Stimulated activated CD4-positive, alpha-beta T cell treated with anti-CD3 and anti-CD28 coated beads, Interleukin-1b, Interleukin-23, amount 100 ng/mL, for 4 hours (primary cell): ENCODE measurements around the gene LUM.

Experiments used
- DNase-seq, 2 donors: peaks; one replicate each; pipeline ENCODE4 v3.0.0-alpha.2; 2020; ENCODE audit warnings: low read depth in 2 of 2

The LUM gene, protein sequence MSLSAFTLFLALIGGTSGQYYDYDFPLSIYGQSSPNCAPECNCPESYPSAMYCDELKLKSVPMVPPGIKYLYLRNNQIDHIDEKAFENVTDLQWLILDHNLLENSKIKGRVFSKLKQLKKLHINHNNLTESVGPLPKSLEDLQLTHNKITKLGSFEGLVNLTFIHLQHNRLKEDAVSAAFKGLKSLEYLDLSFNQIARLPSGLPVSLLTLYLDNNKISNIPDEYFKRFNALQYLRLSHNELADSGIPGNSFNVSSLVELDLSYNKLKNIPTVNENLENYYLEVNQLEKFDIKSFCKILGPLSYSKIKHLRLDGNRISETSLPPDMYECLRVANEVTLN

DNA sequence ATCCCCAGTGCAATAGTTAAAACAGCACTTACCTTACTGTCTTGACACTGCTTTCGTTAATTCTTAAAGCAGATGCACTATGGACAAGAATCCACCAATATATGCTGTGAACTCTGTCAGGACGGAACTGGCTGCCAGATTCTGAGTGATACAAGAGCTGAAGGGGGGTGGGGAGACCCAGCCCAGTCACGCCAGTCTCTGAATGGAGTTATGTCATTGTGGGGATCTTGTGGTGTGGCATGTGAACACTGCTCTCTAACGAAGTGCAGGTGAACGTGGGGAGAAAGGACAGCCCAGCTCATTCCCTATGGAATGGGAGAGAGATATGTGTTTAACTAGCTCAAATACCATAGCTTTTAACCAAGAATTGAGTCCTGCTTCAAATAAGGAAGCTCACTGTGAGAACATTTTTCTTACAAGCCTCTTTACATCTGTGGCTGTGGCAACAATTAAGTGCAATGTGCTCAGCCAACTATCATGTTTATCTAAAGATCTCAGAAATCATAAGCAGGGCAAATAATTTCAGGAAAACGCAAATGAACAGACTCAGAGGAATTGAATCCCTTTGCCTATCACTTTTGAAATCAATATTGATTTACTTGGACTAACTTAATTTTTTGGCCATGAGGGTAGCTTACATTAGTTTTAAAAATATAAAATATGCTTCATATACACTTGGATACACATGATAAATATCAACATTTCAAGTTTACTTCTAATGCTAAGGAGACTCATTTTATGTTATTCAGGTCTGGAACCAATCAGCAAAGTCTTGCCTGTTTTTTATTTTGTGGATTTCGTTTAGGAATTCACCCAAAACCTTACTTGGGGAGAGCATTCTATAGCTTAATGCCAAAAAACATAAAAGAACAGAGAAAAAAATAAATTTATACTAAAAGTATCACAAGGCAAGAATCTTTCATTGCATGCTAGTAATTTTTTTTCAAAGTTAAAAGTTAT, at the start of gene LUM:
Gene LUM (minus strand): TSS at position 129 of the 960 bp plus-strand sequence. CDS start 2,515 bp downstream, outside the sequence.
- DNase-seq: no peak

GRCh38 chr12:91161009-91161408, 49.7 kb upstream of the LUM start:
- no peak for DNase-seq

GRCh38 chr12:91155990-91156389, 44.7 kb upstream of the LUM start:
- DNase-seq: no peak

DNA sequence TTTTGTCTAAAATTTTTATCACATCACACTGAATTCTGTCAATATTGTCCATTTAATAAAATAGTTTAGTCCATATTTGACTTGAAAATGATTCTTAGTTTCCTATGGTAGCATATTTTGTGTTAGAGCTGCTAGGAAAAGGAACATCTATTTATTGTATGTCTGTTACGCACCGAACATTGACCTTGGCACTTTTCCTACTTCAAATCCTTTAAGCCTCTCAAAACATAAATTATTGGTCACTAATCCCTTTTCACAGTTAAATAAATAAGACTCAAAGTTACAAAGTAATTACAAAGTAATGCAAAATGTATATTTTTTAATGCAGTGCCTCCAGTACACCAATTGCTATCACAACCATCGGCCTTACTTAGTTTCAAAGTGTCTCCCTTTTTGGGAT, 42.8 kb upstream of the LUM start:
- DNase-seq: no peak

DNA sequence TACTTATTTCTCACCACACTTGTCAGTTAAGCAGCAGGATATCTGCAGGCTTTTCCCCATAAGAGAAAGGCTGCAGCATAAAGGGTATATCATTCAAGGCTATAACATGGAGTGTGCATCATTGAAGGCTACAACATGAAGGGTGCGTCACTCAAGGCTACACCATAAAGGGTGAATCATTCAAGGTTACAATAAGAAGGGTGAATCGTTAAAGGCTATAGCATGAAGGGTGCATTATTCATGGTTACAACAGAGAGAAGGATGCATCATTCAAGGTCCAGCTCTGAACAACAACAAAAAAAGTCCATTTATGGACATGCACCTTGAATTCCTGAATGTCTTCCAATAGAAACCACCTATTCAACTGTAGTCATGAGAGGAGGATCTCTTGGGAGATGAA, 32.8 kb upstream of the LUM start:
- no peak for DNase-seq

DNA sequence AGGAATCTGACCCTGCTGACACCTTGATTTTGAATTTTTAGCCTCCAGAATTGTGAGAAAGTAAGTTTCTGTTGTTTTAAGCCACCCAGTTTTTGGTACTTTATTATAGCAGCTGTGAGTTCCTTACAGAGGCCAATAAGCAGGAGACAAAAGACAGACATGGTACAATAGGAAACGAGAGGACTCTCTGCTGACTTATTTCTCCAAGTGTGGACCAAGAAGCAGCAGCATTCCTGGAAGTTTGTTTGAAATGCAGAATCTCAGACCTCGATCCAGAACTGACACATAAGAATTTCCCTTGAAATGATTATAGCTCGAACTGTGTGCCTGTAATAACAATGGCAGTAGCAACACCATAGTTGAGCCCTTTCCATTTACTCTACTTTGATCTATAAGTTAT, 31.9 kb upstream of the LUM start:
- DNase-seq: no peak

DNA sequence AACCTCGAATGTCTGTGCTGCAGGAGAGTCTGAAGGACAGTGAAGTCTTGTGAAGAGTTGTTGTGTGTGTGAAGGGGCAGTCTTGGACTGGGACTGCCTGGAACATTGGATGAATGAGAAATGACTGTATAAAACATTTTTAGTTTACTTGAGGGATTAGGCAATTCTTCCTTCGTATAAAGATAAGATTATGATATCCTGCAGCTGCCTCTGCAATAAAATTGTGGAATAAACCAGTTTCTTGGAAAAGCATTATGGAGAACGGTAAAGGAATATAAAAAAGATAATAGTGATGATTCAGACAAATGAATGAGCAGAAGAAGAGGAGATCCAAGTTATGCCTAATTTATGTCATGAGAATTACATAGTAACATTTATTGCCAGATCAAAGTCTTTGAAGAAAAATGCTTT, 30.9 kb upstream of the LUM start:
- DNase-seq: no peak

- no peak for DNase-seq
Observed at GRCh38 chr12:91140026-91140931, 29.0 kb upstream of the LUM start.

GRCh38 chr12:91139286-91139685, 28.0 kb upstream of the LUM start:
- DNase-seq: no peak

GRCh38 chr12:91138337-91138920, 27.1 kb upstream of the LUM start:
- no peak for DNase-seq

DNA sequence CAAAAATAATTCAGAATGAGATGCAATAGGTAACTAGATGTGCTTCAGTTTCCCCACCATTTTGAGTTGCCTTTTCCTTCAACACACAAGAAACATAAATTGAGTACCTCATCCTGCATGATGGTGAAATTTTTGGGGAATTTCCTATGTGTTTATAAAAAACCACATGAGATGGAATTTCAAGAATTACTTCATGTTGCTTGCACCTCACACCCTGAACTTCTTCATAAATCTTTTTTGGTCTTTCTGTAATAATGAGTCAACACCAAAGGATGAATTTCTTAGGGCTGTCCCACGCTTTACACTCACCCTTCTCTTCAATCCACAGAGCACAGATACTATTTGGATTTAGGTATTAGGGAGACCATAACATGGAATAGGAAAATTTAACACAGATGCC, 22.6 kb upstream of the LUM start:
- DNase-seq: no peak

DNA sequence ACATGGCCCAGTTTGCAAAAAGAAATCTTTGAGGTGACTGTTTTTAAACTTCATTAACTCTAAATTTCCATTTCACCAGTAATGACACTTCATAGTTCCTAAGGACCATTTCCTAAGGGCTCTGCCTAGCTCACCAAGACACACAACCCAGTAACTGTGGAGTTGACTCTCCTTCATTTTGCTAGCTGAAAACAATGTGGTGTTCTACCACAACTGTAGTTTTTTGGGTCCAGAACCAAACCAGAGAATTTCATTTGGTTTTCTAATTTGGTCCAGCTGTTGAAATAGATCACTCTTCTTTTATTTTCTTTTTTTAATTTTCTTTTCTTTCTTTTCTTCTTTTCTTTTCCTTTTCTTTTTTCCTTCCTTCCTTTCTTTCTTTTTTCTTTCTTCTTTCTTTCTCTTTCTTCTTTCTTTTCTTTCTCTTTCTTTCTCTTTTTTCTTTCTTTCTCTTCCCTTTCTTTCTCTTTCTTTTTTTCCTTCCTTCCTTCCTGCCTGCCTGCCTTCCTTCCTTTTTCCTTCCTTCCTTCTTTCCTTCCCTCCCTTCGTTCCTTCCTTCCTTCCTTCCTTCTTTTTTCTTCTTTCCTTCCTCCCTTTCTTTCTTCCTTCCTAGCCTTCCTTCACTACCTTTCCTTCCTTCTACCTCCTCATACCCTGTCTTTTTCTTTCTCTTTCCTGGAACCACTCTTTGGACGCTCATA, 18.5 kb upstream of the LUM start:
- DNase-seq: no peak

DNA sequence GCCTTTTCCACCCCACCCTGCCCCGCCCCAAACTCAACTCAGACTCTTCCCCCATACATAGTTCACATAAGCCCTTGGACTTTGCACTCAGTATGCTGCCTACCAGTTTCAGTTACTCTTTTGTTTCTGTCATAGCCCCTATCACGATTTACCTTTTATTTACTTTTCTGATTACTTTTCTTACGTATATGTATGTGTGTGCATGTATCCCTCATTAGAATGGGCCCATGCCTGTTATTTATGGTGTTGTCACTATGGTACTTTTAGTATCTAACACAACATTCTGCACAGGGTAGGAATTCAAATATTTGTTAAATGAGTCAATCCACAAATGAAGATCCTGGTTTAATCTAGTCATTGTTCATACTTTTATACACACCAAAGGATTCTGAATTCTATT, 16.5 kb upstream of the LUM start:
- DNase-seq: no peak

DNA sequence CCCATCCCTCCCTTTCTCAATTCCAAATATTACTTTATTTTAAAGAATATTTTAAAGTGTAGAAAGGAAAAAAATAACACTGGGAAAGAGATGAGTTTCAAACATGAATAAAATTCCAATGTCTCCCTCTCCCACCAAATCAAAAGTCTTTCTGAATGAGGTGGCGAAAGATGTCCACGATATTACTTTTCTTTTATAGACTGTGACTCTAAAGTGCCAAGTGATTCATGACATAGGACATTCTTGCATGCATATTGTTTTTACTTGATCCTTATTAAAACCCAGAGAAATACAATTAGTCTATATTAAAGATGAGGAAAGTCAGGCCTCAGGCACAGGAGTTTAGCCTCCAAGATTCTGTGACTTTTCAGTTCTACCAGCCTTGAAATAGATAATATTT, 16.0 kb upstream of the LUM start:
- no peak for DNase-seq

DNA sequence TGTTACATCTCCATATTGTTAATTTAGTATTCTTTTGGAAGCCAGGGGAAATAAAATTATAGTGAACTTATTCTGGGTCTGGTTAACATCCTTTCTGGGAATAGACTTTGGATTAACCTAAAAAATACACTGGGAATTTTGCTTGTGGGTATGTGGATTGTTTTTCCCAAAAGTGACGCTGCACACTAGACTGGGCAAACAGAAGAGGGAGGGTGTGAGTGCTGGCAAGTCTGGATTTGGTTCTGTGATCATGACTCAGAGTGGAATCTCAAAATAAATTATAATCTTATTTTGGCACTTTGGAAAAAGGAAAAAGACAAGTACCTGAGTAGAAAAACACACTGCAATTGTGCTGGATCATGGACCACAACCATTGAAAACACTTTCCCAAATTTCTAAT, 15.2 kb upstream of the LUM start:
- DNase-seq: no peak

GRCh38 chr12:91123236-91123916, 12.1 kb upstream of the LUM start:
- no peak for DNase-seq

DNA sequence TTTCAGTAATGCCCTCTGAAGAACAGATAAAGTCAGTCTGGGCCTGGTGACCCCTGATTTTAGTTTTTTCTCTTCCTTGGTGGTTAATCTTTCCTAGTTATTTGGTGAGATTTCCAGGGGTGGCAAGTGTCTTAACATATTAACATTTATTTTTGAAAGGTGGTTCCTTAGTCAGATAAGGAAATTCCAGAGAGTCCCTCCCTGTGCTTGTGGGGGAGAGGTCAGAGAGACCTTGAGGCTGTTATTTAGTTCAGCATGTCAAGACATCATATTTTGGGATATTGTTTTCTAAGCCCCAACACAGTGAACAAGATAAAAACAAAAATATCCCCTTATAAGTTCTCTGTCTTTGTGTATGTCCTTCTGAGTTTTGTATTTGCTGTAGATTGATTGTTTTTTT, 9.5 kb upstream of the LUM start:
- DNase-seq: no peak

GRCh38 chr12:91119089-91119488, 7.8 kb upstream of the LUM start:
- DNase-seq: no peak

GRCh38 chr12:91113621-91114020, 2.3 kb upstream of the LUM start:
- no peak for DNase-seq

GRCh38 chr12:91110311-91110924, 876 bp downstream of the LUM start:
- DNase-seq: no peak
